Large intestine (tissue), 3 donors: Measurements from ENCODE around the gene WWOX. TPM values are rescaled to one million over a fixed set of nuclear protein-coding genes. Genes with fewer than 3 reads are reported as not detected.

Experiments used
- DNase-seq, 2 donors: peaks; one replicate each; pipeline versions ENCODE4 v3.0.0 to v3.0.0-alpha.2; 2013
- H3K27ac ChIP-seq: one replicate; pipeline ENCODE4 v1.5.1; 2013; ENCODE audit warnings: low read length
- H3K27me3 ChIP-seq: 2 replicates; pipeline ENCODE4 v1.6.1; 2013; ENCODE audit warnings: low read length; ENCODE audit not compliant: control insufficient read depth, insufficient read depth
- H3K36me3 ChIP-seq: 2 replicates; pipeline ENCODE4 v1.6.1; 2013; ENCODE audit warnings: low read length; ENCODE audit not compliant: control insufficient read depth, insufficient read depth
- H3K4me1 ChIP-seq: one replicate; pipeline ENCODE4 v1.6.1; 2013; ENCODE audit warnings: low read length; ENCODE audit not compliant: control insufficient read depth, insufficient read depth
- H3K4me3 ChIP-seq: one replicate; pipeline ENCODE4 v1.5.1; 2013; ENCODE audit warnings: low read length
- H3K9me3 ChIP-seq: one replicate; pipeline ENCODE4 v1.6.1; 2013; ENCODE audit warnings: mild to moderate bottlenecking, low read depth, low read length, moderate library complexity; ENCODE audit not compliant: control insufficient read depth
- WGBS: methylation state at CpG from one replicate; pipeline ENCODE4 v1.1.5; 2013; ENCODE audit warnings: low lambda C conversion rate; ENCODE audit not compliant: insufficient coverage; 5-methylcytosine and 5-hydroxymethylcytosine counted together
- polyA plus RNA-seq: library from polyadenylated mRNA; unstranded; fragments of 120-200 nt; gene quantifications from one replicate; pipeline ENCODE4 v1.2.1, GENCODE V29; 2013

WWOX gene
- polyA plus RNA-seq, 1 donor, result 16.2 TPM

DNA sequence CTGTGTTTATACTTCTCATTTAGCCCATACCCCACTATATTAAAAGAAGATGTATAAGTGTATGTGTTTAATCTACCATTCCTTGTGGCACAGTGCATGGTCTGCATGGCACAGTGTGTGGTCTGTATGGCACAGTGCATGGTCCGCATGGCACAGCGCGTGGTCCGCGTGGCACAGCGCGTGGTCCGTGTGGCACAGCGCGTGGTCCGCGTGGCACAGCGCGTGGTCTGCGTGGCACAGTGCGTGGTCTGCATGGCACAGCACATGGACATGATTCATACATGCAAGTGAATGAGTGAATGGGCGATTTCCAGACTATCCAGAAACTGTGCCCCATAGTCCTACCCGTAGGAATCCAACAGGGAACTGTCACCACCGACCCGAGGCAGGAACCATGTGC lies 868.5 kb downstream of the WWOX start:
- Histone ChIP-seq H3K9me3 (peaks cover 3% of the 10 kb centered on the region), H3K27me3 (no peaks in the 10 kb centered on the region), H3K4me3 (no peak overlapping the region), H3K36me3 (no peaks in the 10 kb centered on the region), H3K27ac (no peak overlapping the region), H3K4me1 (peaks cover 8% of the 10 kb centered on the region)
- DNase-seq, result no peak
- WGBS, result no CpG with 5 or more reads among the region's 20 CpGs

DNA sequence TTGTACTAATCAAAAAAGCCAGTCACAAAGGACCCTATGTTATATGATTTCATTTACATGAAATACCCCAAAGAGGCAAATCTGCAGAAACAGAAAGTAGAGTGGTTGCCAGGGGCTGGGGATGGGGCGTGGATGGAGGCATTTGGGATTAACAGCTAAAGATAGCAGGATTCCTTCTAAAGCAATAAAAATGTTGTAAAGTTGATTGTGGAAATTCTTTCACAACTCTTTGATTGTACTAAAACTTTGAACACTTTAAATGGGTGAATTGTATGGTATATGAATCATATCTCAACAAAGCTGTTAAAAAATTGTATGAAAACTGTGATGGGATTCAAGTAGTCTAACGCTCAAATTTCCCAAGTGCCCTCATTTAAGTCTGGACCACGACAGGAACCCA lies 870.3 kb downstream of the WWOX start:
- H3K9me3 ChIP-seq, result peaks cover 3% of the 10 kb centered on the region

DNA sequence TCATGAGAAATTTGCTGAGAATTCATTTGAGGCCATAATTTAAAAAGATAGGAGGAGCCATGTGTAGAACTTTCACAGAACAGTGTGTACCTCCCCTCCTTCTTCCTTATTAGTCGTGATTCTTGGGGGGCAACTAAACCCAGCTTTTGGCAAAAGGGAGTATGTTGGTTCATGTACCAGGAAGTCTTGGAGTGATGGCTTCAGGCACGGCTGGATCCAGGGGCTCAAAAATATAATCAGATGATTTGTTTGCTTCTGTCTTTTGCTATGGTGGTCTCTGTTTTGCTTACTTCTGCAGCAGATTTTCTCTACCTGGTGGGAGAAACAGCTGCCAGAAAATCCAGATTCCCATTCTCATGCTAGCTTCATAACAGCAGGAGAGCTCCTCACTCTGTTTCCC lies 871.2 kb downstream of the WWOX start:
- peaks cover 8% of the 10 kb centered on the region for H3K4me1 ChIP-seq
- DNase-seq, result no peak
- no CpG with 5 or more reads among the region's 2 CpGs for WGBS
- H3K4me3 ChIP-seq, result no peak overlapping the region
- H3K9me3 ChIP-seq, result peaks cover 3% of the 10 kb centered on the region
- no peak overlapping the region for H3K27ac ChIP-seq
- H3K27me3 ChIP-seq, result no peaks in the 10 kb centered on the region
- H3K36me3 ChIP-seq, result no peaks in the 10 kb centered on the region

More for the DNA sequence above, 870.3 kb downstream of the WWOX start:
- Histone ChIP-seq H3K4me3 (no peak overlapping the region), H3K36me3 (no peaks in the 10 kb centered on the region), H3K27me3 (no peaks in the 10 kb centered on the region), H3K27ac (no peak overlapping the region), H3K4me1 (peaks cover 8% of the 10 kb centered on the region)
- no CpG with 5 or more reads among the region's 3 CpGs for WGBS
- DNase-seq, result peak in 1 of 2 donors; percentile 64

DNA sequence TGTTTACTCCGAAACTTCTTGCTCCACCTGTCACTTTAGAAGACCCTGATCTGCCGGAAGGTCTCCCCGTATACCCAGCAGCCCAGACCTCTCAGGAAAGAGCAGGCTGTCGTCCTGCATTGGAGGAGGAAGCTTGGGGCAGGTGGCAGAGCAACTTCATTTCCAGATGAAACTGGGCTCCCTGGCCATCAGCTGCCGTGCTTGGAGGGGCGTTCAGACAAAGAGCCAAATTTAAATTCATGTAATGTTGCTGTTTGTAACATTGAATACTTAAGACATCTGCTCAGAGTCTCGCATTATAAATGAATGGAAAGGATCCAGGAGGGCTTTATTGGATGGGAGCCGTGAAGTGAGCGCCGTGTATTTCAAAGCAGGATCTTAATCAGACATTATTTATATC lies 872.6 kb downstream of the WWOX start:
- 73% methylated on average over 2 of the region's 10 CpGs for WGBS
- no peaks in the 10 kb centered on the region for H3K27me3 ChIP-seq
- no peak for DNase-seq

DNA sequence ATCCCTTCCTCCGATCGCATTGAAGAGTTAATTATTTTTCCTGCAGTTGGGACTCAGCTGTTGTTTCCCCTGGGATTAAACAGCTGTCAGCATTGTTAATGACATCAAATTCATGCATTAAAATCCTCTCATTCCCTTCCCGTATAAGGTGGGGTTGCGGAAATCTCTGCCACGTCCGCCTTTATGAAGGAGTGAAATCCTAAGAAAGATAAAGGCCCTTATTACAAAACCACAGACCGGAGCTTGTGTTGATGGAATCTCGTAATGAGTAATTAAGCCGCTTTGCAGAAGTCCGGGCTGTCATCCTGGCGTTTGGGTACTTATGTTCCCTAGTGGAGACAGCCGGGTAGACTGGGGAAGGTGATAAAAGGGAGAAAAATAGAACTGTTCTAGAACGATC lies 873.5 kb downstream of the WWOX start:
- Histone ChIP-seq H3K27me3 (no peaks in the 10 kb centered on the region), H3K4me3 (no peak overlapping the region), H3K4me1 (peaks cover 8% of the 10 kb centered on the region), H3K36me3 (no peaks in the 10 kb centered on the region), H3K27ac (no peak overlapping the region), H3K9me3 (peaks cover 1% of the 10 kb centered on the region)
- WGBS, result 74% methylated on average over 7 of the region's 13 CpGs
- DNase-seq, result no peak

More for the DNA sequence above, 872.6 kb downstream of the WWOX start:
- peaks cover 3% of the 10 kb centered on the region for H3K9me3 ChIP-seq
- no peak overlapping the region for H3K4me3 ChIP-seq
- no peak overlapping the region for H3K27ac ChIP-seq
- H3K36me3 ChIP-seq, result no peaks in the 10 kb centered on the region
- H3K4me1 ChIP-seq, result peaks cover 8% of the 10 kb centered on the region

DNA sequence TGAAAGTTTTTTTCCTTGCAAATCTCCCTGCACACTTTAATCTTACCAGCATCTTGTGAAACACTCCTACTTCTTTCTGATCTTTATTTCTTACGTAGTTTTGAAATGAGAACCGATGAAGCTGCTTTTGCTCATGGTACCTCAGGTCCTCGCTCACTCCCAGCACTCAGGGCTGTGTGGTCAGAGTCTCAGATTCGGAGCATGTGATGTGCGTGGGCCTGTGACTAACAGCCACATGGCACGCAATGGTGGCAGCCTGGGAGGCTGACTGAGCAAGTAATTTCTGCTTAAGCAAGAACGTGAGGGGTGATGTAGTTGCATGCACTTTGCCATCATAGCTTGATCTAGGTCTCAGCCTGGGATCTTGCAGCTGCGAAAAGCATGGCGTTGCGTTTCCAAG lies 876.8 kb downstream of the WWOX start:
- DNase-seq, result no peak
- no peak overlapping the region for H3K4me3 ChIP-seq
- no peaks in the 10 kb centered on the region for H3K27me3 ChIP-seq
- H3K36me3 ChIP-seq, result no peaks in the 10 kb centered on the region
- no peak overlapping the region for H3K27ac ChIP-seq
- 100% methylated on average over 5 of the region's 10 CpGs for WGBS
- H3K4me1 ChIP-seq, result no peaks in the 10 kb centered on the region
- no peaks in the 10 kb centered on the region for H3K9me3 ChIP-seq

DNA sequence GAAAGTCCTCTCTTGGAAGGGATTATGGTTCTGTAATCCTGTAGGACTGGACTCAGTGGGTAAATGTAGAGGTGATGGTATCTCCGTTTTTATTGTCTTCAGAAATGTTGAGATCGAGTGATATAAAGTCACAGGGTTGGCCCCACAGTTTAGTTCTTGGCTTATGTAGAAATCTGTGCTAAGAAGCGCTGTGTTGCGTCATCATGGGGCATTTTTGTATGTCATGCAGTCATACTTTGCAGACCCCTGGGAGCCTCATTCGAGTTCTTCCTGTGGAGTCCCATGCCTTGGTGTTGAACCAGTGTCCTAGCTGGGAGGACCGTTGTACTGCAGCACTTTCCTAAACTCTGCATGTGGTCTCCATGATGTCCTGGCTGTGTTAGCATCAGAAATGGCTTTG lies 881.4 kb downstream of the WWOX start:
- WGBS, result no CpG with 5 or more reads among the region's 6 CpGs
- Histone ChIP-seq H3K27ac (no peak overlapping the region), H3K4me3 (no peak overlapping the region), H3K36me3 (no peaks in the 10 kb centered on the region), H3K27me3 (no peaks in the 10 kb centered on the region), H3K4me1 (peaks cover 3% of the 10 kb centered on the region), H3K9me3 (no peaks in the 10 kb centered on the region)
- DNase-seq, result no peak

DNA sequence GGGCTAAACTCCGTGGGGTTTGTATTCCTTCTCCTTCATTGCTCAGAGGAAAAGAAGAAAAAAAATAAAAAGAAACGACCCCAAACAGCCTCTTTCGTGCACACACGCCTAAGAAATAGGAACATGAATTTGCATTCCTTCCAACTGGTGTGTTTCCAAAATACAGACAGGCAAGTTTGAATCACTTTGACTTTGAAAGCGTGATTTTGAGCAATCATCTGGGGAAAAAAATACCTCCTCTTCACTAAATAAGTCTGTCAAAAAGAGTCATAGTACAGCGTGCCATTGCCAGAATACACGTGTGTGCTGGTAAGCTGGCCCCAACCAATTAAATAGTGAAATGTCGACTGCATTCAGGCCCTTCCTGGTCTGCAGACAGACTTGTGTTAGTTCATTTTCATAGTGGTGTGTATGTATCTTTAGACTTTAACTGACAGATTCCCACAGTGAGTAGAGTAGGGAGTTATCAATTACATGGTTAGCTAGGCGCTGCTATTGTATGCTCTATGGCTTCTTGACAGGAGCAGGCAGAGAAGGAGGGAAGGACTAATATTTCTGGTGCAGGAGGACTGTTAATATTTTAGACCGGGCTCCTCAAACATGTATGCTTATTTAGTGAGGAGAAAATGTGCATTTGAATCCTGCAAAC lies 882.8 kb downstream of the WWOX start:
- Histone ChIP-seq H3K27me3 (no peaks in the 10 kb centered on the region), H3K27ac (no peak overlapping the region), H3K36me3 (no peaks in the 10 kb centered on the region), H3K4me3 (no peak overlapping the region), H3K9me3 (no peaks in the 10 kb centered on the region), H3K4me1 (peaks cover 3% of the 10 kb centered on the region)
- DNase-seq, result no peak
- WGBS, result 85% methylated on average over 4 of the region's 10 CpGs

DNA sequence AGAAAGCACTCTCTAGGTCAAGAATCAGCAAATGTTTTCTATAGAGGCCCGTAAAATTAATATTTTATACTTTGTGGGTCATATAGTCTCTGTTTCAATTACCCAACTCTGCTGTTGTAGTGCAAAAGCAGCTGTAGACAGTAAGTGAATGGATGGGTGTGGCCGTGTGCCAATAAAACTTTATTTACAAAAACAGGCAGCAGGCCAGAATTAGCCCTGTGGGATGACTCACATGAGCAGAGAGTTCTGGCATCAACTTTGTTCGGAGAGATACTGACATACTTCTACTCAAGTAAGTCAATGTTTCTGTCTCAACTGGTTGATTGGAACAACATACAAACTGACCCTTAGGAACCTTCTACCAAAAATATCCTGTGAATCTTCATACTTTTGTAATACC lies 884.9 kb downstream of the WWOX start:
- Histone ChIP-seq H3K9me3 (no peaks in the 10 kb centered on the region), H3K36me3 (no peaks in the 10 kb centered on the region), H3K27me3 (no peaks in the 10 kb centered on the region), H3K27ac (no peak overlapping the region), H3K4me1 (peaks cover 3% of the 10 kb centered on the region), H3K4me3 (no peak overlapping the region)
- WGBS, result no CpG with 5 or more reads among the region's 3 CpGs
- no peak for DNase-seq

DNA sequence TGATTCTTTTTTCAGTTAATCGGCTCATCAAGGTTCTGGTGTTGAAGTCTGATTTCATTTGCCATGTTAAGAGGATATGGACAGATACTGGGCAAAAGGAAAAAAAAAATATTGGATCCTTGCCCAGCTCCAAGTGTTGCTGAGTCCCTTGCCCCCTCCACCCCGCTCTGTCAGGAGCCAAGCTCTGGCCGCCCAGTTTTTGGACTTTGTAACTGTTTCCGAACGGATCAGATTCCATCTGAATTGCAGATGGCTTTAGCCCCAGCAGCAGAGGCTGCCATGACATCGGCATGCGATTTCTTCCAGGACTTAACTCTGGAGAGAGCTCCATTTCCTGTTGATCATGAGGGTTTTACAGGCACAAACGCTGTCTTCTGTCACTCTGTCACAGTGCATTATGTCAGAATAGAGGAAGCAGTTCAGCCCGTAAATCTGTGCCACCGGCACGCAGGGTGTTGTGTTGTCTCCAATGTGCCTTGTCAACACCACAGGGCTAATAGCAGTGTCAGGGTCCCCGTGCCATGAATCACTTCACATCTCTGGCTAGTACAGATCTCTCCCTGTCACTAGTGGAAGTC lies 885.5 kb downstream of the WWOX start:
- Histone ChIP-seq H3K36me3 (no peaks in the 10 kb centered on the region), H3K27ac (no peak overlapping the region), H3K27me3 (no peaks in the 10 kb centered on the region), H3K9me3 (no peaks in the 10 kb centered on the region), H3K4me1 (peaks cover 3% of the 10 kb centered on the region), H3K4me3 (no peak overlapping the region)
- peak; percentile 57 to 82 for DNase-seq
- 67% methylated on average over 1 of the region's 12 CpGs for WGBS
